HepG2 (cell line): Measurements from ENCODE around the gene GSTK1. TPM values are rescaled to one million over a fixed set of nuclear protein-coding genes. Genes with fewer than 3 reads are reported as not detected.

Experiments
- ATAC-seq: fragments of 200-7000 bp; cut with Tn5 transposase; 3 replicates; pipeline ENCODE4 v1.9.1; 2020; ENCODE audit warnings: mild to moderate bottlenecking, moderate library complexity
- BruUV-seq: library from RNA; stranded (reverse); fragments of 400-500 nt; replicated peaks from 2 replicates; lab custom pipeline; 2021; lab: Mats Ljungman, UMichigan
- CTCF ChIA-PET: fragments of 300-600 bp; formaldehyde crosslinking; extraction: SDS; loops from one replicate; lab custom pipeline; 2021; ENCODE audit warnings: low total read pairs, inconsistent platforms, low intra/inter-chr PET ratio; lab: Yijun Ruan, JAX
- POLR2A ChIA-PET: fragments of 350-600 bp; sonication (Branson Sonifier 250); formaldehyde crosslinking; loops from one replicate; lab custom pipeline; 2020; ENCODE audit warnings: antibody characterized with exemption, inconsistent platforms; lab: Yijun Ruan, JAX
- DNase-seq: peaks from one replicate; pipeline ENCODE4 v3.0.0-alpha.2; 2015; ENCODE audit warnings: low spot score
- FAIRE-seq: peaks from 3 replicates; lab custom pipeline; 2011; peaks lifted over from hg19 to GRCh38; lab: Jason Lieb, UNC
- H2AFZ ChIP-seq: one replicate; pipeline ENCODE4 v1.6.1; 2011; ENCODE audit warnings: low read length, inconsistent platforms
- H3K27ac ChIP-seq: fragments of 300-600 bp; 3 replicates; pipeline ENCODE4 v1.8.0; 2011; ENCODE audit warnings: mixed run types, mild to moderate bottlenecking, mixed read lengths, low read length, inconsistent platforms; ENCODE audit not compliant: insufficient read depth; ENCODE audit errors: extremely low read length
- H3K27me3 ChIP-seq, 2 experiments: fragments of 200-600 bp in 1 of 2; 2 replicates in 1 of 2; 3 replicates in 1 of 2; pipeline versions ENCODE4 v1.6.0 to v1.8.0; 2011; ENCODE audit warnings: low read length in 2 of 2, mild to moderate bottlenecking in 2 of 2, moderate library complexity in 2 of 2, inconsistent platforms in 1 of 2; ENCODE audit not compliant: insufficient read depth in 2 of 2, control insufficient read depth in 1 of 2
- H3K36me3 ChIP-seq, 2 experiments: fragments of 200-600 bp in 1 of 2; replicated peaks in 1 of 2; 2 replicates in 1 of 2; 3 replicates in 1 of 2; pipeline versions ENCODE4 v1.5.1 to v1.8.0; 2011; ENCODE audit warnings: low read length in 2 of 2, inconsistent platforms in 1 of 2; ENCODE audit not compliant: insufficient read depth in 2 of 2, control insufficient read depth in 1 of 2
- H3K4me1 ChIP-seq: 2 replicates; pipeline ENCODE4 v1.5.1; 2012; ENCODE audit warnings: low read length, inconsistent platforms; ENCODE audit not compliant: insufficient read depth
- H3K4me2 ChIP-seq: 2 replicates; pipeline ENCODE4 v1.6.0; 2011; ENCODE audit warnings: low read depth, low read length, inconsistent platforms
- H3K4me3 ChIP-seq, 3 experiments: fragments of 200-600 bp in 1 of 3; sonication (generic), shearing (Covaris generic) in 1 of 3; replicated peaks in 1 of 3; 2 replicates each; pipeline ENCODE4 v1.5.1; 2011 to 2016; ENCODE audit warnings: low read length in 3 of 3, inconsistent platforms in 2 of 3, low read depth in 2 of 3, mild to moderate bottlenecking in 2 of 3, control low read depth in 1 of 3, mixed read lengths in 1 of 3; ENCODE audit not compliant: insufficient read depth in 1 of 3
- H3K79me2 ChIP-seq: one replicate; pipeline ENCODE4 v1.6.1; 2011; ENCODE audit warnings: low read length, inconsistent platforms; ENCODE audit not compliant: insufficient read depth
- H3K9ac ChIP-seq: 2 replicates; pipeline ENCODE4 v1.6.0; 2011; ENCODE audit warnings: mild to moderate bottlenecking, low read depth, low read length, inconsistent platforms; ENCODE audit not compliant: insufficient read depth
- H3K9me3 ChIP-seq: 2 replicates; pipeline ENCODE4 v1.5.1; 2012; ENCODE audit warnings: mild to moderate bottlenecking, low read length
- H4K20me1 ChIP-seq: 2 replicates; pipeline ENCODE4 v1.6.0; 2011; ENCODE audit warnings: inconsistent platforms, mild to moderate bottlenecking, low read length, moderate library complexity; ENCODE audit not compliant: insufficient read depth
- AFF4 ChIP-seq: sonication (generic); formaldehyde crosslinking; IDR thresholded peaks from 2 replicates; pipeline ENCODE4 v1.4.0; 2020; ENCODE audit warnings: missing genetic modification reagents
- CREB3 ChIP-seq: sonication (generic); formaldehyde crosslinking; IDR thresholded peaks from 2 replicates; pipeline ENCODE4 v1.5.0; 2020; ENCODE audit warnings: missing genetic modification reagents
- HNRNPK ChIP-seq: fragments of 200-400 bp; formaldehyde crosslinking; IDR thresholded peaks from 2 replicates; pipeline ENCODE4 v1.6.1; 2018; ENCODE audit warnings: low read length, low read depth, moderate library complexity, mild to moderate bottlenecking; ENCODE audit not compliant: poor library complexity, severe bottlenecking
- PLRG1 ChIP-seq: fragments of 450-650 bp; conservative IDR thresholded peaks from 2 replicates; pipeline ENCODE4 v1.6.1; 2016
- PREB ChIP-seq: sonication (generic); formaldehyde crosslinking; IDR thresholded peaks from 2 replicates; pipeline ENCODE4 v1.4.0; 2020; ENCODE audit warnings: missing genetic modification reagents
- RFXAP ChIP-seq: sonication (generic); formaldehyde crosslinking; IDR thresholded peaks from 2 replicates; pipeline ENCODE4 v1.4.0; 2020; ENCODE audit warnings: missing genetic modification reagents, borderline replicate concordance
- STAT5B ChIP-seq: sonication (generic); formaldehyde crosslinking; IDR thresholded peaks from 2 replicates; pipeline ENCODE4 v1.4.0; 2020; ENCODE audit warnings: missing genetic modification reagents
- ZBTB8A ChIP-seq: sonication (generic); formaldehyde crosslinking; IDR thresholded peaks from 2 replicates; pipeline ENCODE4 v1.4.0; 2020; ENCODE audit warnings: mild to moderate bottlenecking, low read depth, missing genetic modification reagents, borderline replicate concordance
- ZNF281 ChIP-seq: sonication (generic); formaldehyde crosslinking; IDR thresholded peaks from 2 replicates; pipeline ENCODE4 v1.4.0; 2020; ENCODE audit warnings: missing genetic modification reagents, borderline replicate concordance
- ZNF460 ChIP-seq: sonication (generic); formaldehyde crosslinking; IDR thresholded peaks from 2 replicates; pipeline ENCODE4 v1.5.1; 2020; ENCODE audit warnings: missing genetic modification reagents, mild to moderate bottlenecking, borderline replicate concordance
- ZNF558 ChIP-seq: sonication (generic); formaldehyde crosslinking; IDR thresholded peaks from 2 replicates; pipeline ENCODE4 v1.9.0; 2022; ENCODE audit warnings: mild to moderate bottlenecking, missing genetic modification reagents, borderline replicate concordance
- ZNF7 ChIP-seq: IDR thresholded peaks from 2 replicates; pipeline ENCODE4 v1.6.1; 2016; ENCODE audit warnings: missing biosample characterization, missing genetic modification reagents
- WGBS: methylation state at CpG from one replicate; pipeline ENCODE4 v1.1.6; 2017; ENCODE audit warnings: low lambda C conversion rate; 5-methylcytosine and 5-hydroxymethylcytosine counted together
- in situ Hi-C: cut with HindIII; loops from 2 replicates; pipeline ENCODE4 v1.10.0; 2017; ENCODE audit warnings: low pct_unique_long_range_greater_than_20kb; ENCODE audit not compliant: extremely low pct_ligation_motif_present
- intact Hi-C: fragments of 100-400 bp; cut with micrococcal nuclease; formaldehyde crosslinking; loops from one replicate; pipeline ENCODE4 v1.10.0; 2022; ENCODE audit not compliant: unreplicated experiment
- polyA plus RNA-seq, 8 experiments: library from polyadenylated mRNA; depleted of rRNA in 3 of 8; stranded (reverse) in 7 of 8; unstranded in 1 of 8; fragments of >200 nt; fragmentation: Illumina TruSeq in 4 of 8; extraction: Trizol in 4 of 8; gene quantifications; 2 replicates each; pipeline versions ENCODE4 v1.2.1 to v1.2.3, GENCODE V29; 2011 to 2016; ENCODE audit warnings: low read depth in 4 of 8, missing spikeins in 1 of 8, mixed read lengths in 1 of 8; ENCODE audit not compliant: insufficient read depth in 1 of 8
- total RNA-seq, 5 experiments: library from RNA; depleted of rRNA; stranded (reverse); fragments of >200 nt; fragmentation: Illumina TruSeq; extraction: Trizol; gene quantifications; 2 replicates each; pipeline ENCODE4 v1.2.3, GENCODE V29; 2016; ENCODE audit warnings: low read depth in 1 of 5

The GSTK1 gene
- total and polyA plus RNA-seq, 2 of the 13 experiments (the other 11 are each of a cell fraction or from before 2014, with no cell fraction given) = 64.6 to 92.1 TPM

GRCh38 chr7:143234533-143234875 lies 28.7 kb upstream of the GSTK1 start:
- H2AFZ ChIP-seq = no peak overlapping the region
- BruUV-seq = no TSS peak
- no peak overlapping the region for H3K27ac ChIP-seq
- H3K4me1 ChIP-seq = no peaks in the 10 kb centered on the region
- peaks cover 6% of the 10 kb centered on the region; the same call in 1 of the 2 replicates for H3K9me3 ChIP-seq
- FAIRE-seq (no peak), DNase-seq (no peak), ATAC-seq (no peak)
- 0% methylated on average over 3 of the region's 3 CpGs for whole genome bisulfite sequencing
- H3K36me3 ChIP-seq = no peaks in the 10 kb centered on the region
- intact Hi-C loops = no loop called here
- TF ChIP-seq ZNF281 (no peak), AFF4 (no peak), ZNF558 (CRISPR knock-in tag) (no peak), ZNF7 (CRISPR knock-in tag) (no peak), STAT5B (CRISPR knock-in tag) (no peak), RFXAP (CRISPR knock-in tag) (no peak), PREB (CRISPR knock-in tag) (no peak), ZBTB8A (CRISPR knock-in tag) (no peak), HNRNPK (no peak), ZNF460 (CRISPR knock-in tag) (no peak), PLRG1 (no peak), CREB3 (no peak)
- H4K20me1 ChIP-seq = no peaks in the 10 kb centered on the region
- no peak overlapping the region for H3K4me3 ChIP-seq
- H3K79me2 ChIP-seq = no peaks in the 10 kb centered on the region
- ChIA-PET POLR2A (no interaction called here), CTCF (no interaction called here)
- no peak overlapping the region for H3K9ac ChIP-seq
- in situ Hi-C loops = no loop called here
- no peak overlapping the region for H3K4me2 ChIP-seq
- H3K27me3 ChIP-seq = 0 out of 5 replicates have a peak, but pooled peaks cover 0 to 1% of the 10 kb centered on the region in 2 experiments
